Hepatocyte (in vitro differentiated cells): ENCODE results near the gene FAM20A. TPM values are rescaled to one million over a fixed set of nuclear protein-coding genes. Genes with fewer than 3 reads are reported as not detected.
A peak's percentile ranks its signal among the peaks of the same experiment; 100 is the strongest.

Source experiments
- DNase-seq: peaks from one replicate; pipeline ENCODE4 v3.0.0-alpha.2; 2016; ENCODE audit warnings: low spot score
- H2AFZ ChIP-seq: fragments of 200-600 bp; sonication (generic); 2 replicates; pipeline ENCODE4 v1.6.0; 2016; ENCODE audit warnings: antibody characterized with exemption, mild to moderate bottlenecking
- H3K27ac ChIP-seq: fragments of 200-600 bp; sonication (generic); 2 replicates; pipeline ENCODE4 v1.5.1; 2016; ENCODE audit warnings: mild to moderate bottlenecking
- H3K27me3 ChIP-seq: fragments of 200-600 bp; sonication (generic); 2 replicates; pipeline ENCODE4 v1.6.1; 2016
- H3K36me3 ChIP-seq: fragments of 200-600 bp; sonication (generic); replicated peaks from 2 replicates; pipeline ENCODE4 v1.5.1; 2016; ENCODE audit warnings: low read depth; ENCODE audit not compliant: insufficient read depth
- H3K4me1 ChIP-seq: fragments of 200-600 bp; sonication (generic); 2 replicates; pipeline ENCODE4 v1.5.1; 2016; ENCODE audit warnings: mild to moderate bottlenecking, moderate library complexity; ENCODE audit not compliant: insufficient read depth
- H3K4me2 ChIP-seq: fragments of 200-600 bp; sonication (generic); 2 replicates; pipeline ENCODE4 v1.6.0; 2016
- H3K4me3 ChIP-seq: fragments of 200-600 bp; sonication (generic); 2 replicates; pipeline ENCODE4 v1.5.1; 2016; ENCODE audit warnings: mild to moderate bottlenecking
- H3K79me2 ChIP-seq: fragments of 200-600 bp; sonication (generic); 2 replicates; pipeline ENCODE4 v1.6.0; 2017; ENCODE audit warnings: mild to moderate bottlenecking
- H3K9me2 ChIP-seq: fragments of 200-600 bp; sonication (generic); replicated peaks from 2 replicates; pipeline ENCODE4 v1.6.0; 2017; ENCODE audit warnings: mild to moderate bottlenecking; ENCODE audit not compliant: insufficient read depth
- H3K9me3 ChIP-seq: fragments of 200-600 bp; sonication (generic); 2 replicates; pipeline ENCODE4 v1.5.1; 2016; ENCODE audit warnings: low read depth, mild to moderate bottlenecking
- H4K20me1 ChIP-seq: fragments of 200-600 bp; sonication (generic); 2 replicates; pipeline ENCODE4 v1.6.0; 2016; ENCODE audit warnings: mild to moderate bottlenecking; ENCODE audit not compliant: insufficient read depth, poor library complexity, severe bottlenecking
- CTCF ChIP-seq: fragments of 200-600 bp; sonication (generic); IDR thresholded peaks from 2 replicates; pipeline ENCODE4 v1.5.1; 2016; ENCODE audit warnings: antibody characterized with exemption, mild to moderate bottlenecking; ENCODE audit not compliant: poor library complexity
- EZH2 ChIP-seq: fragments of 200-600 bp; sonication (generic); IDR thresholded peaks from 2 replicates; pipeline ENCODE4 v1.6.1; 2016; ENCODE audit warnings: antibody characterized with exemption, mild to moderate bottlenecking, borderline replicate concordance
- EZH2phosphoT487 ChIP-seq: fragments of 200-600 bp; sonication (generic); IDR thresholded peaks from one replicate; pipeline ENCODE4 v1.6.1; 2018; ENCODE audit warnings: antibody characterized with exemption, mild to moderate bottlenecking, low read depth, moderate library complexity; ENCODE audit not compliant: unreplicated experiment, severe bottlenecking
- WGBS: methylation state at CpG from one replicate; pipeline ENCODE4 v1.1.6; 2016; ENCODE audit warnings: low lambda C conversion rate; ENCODE audit errors: missing lambda C conversion rate; 5-methylcytosine and 5-hydroxymethylcytosine counted together
- polyA plus RNA-seq: library from polyadenylated mRNA; unstranded; fragments of >200 nt; fragmentation: Nextera tagmentation; extraction: Ambion mirVana; gene quantifications from 2 replicates; pipeline ENCODE4 v1.2.1, GENCODE V29; 2016
- total RNA-seq: library from RNA; depleted of rRNA; stranded (reverse); fragments of >200 nt; gene quantifications from 2 replicates; pipeline ENCODE4 v1.2.3, GENCODE V29; 2014

The FAM20A gene
- total and polyA plus RNA-seq, 2 experiments from 2014 or later: 19.9 to 39.7 TPM

GRCh38 chr17:68600067-68600930 is 868 bp downstream of the FAM20A start:
- DNase-seq: peak; percentile 77
- peaks cover 6% of the 10 kb centered on the region for H3K27me3 ChIP-seq

GRCh38 chr17:68599552-68600066 is 1.6 kb downstream of the FAM20A start:
- Histone ChIP-seq H3K4me3 (peak overlapping the region; percentile 93), H3K9me2 (no peaks in the 10 kb centered on the region), H4K20me1 (no peaks in the 10 kb centered on the region), H3K79me2 (peaks cover 9% of the 10 kb centered on the region), H3K9me3 (no peaks in the 10 kb centered on the region), H3K27ac (peak overlapping the region; percentile 87), H3K4me2 (peak overlapping the region; percentile 99), H3K4me1 (peaks cover 19% of the 10 kb centered on the region), H3K27me3 (peaks cover 6% of the 10 kb centered on the region), H2AFZ (peak overlapping the region; percentile 84), H3K36me3 (no peaks in the 10 kb centered on the region)
- WGBS: 11% methylated on average over 18 of the region's 18 CpGs
- no peak for DNase-seq
- TF ChIP-seq EZH2phosphoT487: no peak
- TF ChIP-seq EZH2: no peak

More at GRCh38 chr17:68600067-68600930, 868 bp downstream of the FAM20A start:
- Histone ChIP-seq H3K4me2 (peak overlapping the region; percentile 99), H3K9me2 (no peaks in the 10 kb centered on the region), H3K79me2 (peaks cover 8% of the 10 kb centered on the region), H3K9me3 (no peaks in the 10 kb centered on the region), H3K36me3 (no peaks in the 10 kb centered on the region), H4K20me1 (no peaks in the 10 kb centered on the region), H3K27ac (peak overlapping the region; percentile 87), H2AFZ (peak overlapping the region; percentile 84), H3K4me1 (peaks cover 17% of the 10 kb centered on the region), H3K4me3 (peak overlapping the region; percentile 93)
- WGBS: 1% methylated on average over 62 of the region's 88 CpGs
- TF ChIP-seq EZH2 (no peak), EZH2phosphoT487 (no peak), CTCF (peak; percentile 50)

- Histone ChIP-seq H3K9me2 (no peaks in the 10 kb centered on the region), H4K20me1 (no peaks in the 10 kb centered on the region), H3K79me2 (peaks cover 9% of the 10 kb centered on the region), H3K4me2 (peak overlapping the region; percentile 99), H3K36me3 (no peaks in the 10 kb centered on the region), H3K4me3 (peak overlapping the region; percentile 93), H3K27me3 (peaks cover 6% of the 10 kb centered on the region), H2AFZ (no peak overlapping the region), H3K27ac (peak overlapping the region; percentile 87), H3K9me3 (no peaks in the 10 kb centered on the region), H3K4me1 (peaks cover 19% of the 10 kb centered on the region)
- WGBS: 38% methylated on average over 4 of the region's 4 CpGs
- TF ChIP-seq EZH2: no peak
- no peak for TF ChIP-seq CTCF
- TF ChIP-seq EZH2phosphoT487: no peak
- DNase-seq: peak; percentile 63
These were observed 2.1 kb downstream of the FAM20A start for GRCh38 chr17:68599091-68599490.

GRCh38 chr17:68598545-68598961 is 2.6 kb downstream of the FAM20A start:
- Histone ChIP-seq H3K27me3 (peaks cover 6% of the 10 kb centered on the region), H3K27ac (peak overlapping the region; percentile 66), H3K4me2 (peak overlapping the region; percentile 99), H3K79me2 (peaks cover 9% of the 10 kb centered on the region), H3K9me2 (no peaks in the 10 kb centered on the region), H3K4me3 (no peak overlapping the region), H3K36me3 (no peaks in the 10 kb centered on the region), H3K4me1 (peaks cover 22% of the 10 kb centered on the region), H2AFZ (no peak overlapping the region), H3K9me3 (no peaks in the 10 kb centered on the region), H4K20me1 (no peaks in the 10 kb centered on the region)
- no peak for TF ChIP-seq EZH2phosphoT487
- no peak for TF ChIP-seq CTCF
- TF ChIP-seq EZH2: no peak
- WGBS: 65% methylated on average over 4 of the region's 4 CpGs
- no peak for DNase-seq
